Measurements from ENCODE around the gene PLA2G6. TPM values are rescaled to one million over a fixed set of nuclear protein-coding genes. Genes with fewer than 3 reads are reported as not detected.

Gene PLA2G6
- total and polyA plus RNA-seq, 12 donors: 6.9 to 324 (median 72.6) TPM

DNA sequence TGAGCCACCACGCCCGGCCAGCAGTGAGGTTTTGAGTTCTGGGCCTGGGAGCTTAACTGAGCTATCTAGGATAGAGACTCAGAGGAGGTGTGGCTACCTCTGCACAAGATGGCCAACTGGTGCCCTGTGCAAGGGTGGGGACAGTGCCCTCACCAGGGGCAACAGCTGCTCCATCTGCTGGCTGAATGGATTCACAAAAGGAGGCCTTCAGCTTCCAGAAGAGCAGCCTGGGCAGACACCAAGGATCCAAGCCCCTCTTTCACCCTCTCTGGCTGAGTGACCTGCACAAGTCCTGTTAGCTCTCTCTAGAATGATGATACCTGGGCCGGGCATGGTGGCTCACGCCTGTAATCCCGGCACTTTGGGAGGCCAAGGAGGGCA, 37.6 kb downstream of the PLA2G6 start:
- no peaks in the 10 kb centered on the region for H3K27me3 ChIP-seq
- no peaks in the 10 kb centered on the region for H3K36me3 ChIP-seq (replicated peaks in 1 of 2)
- no peaks in the 10 kb centered on the region for H3K4me1 ChIP-seq (replicated peaks in 1 of 2)
- H3K4me3 ChIP-seq: no peak overlapping the region
- WGBS, 4 donors: 94 to 98% (median 96%) methylated on average over 5 of the region's 5 CpGs
- intact Hi-C loops (cut with DNase I): no loop called here
- no peak overlapping the region for H3K27ac ChIP-seq
- no peak for DNase-seq
- TF ChIP-seq CTCF (IDR thresholded peaks at IDR 0.05) (no peak), POLR2A (IDR thresholded peaks at IDR 0.05) (no peak)
- no peaks in the 10 kb centered on the region for H3K9me3 ChIP-seq (replicated peaks in 1 of 3)

GRCh38 chr22:38142606-38143005, 39.0 kb downstream of the PLA2G6 start:
- WGBS, 4 donors: 90 to 100% (median 96%) methylated on average over 4 to 5 of the region's 5 CpGs
- intact Hi-C loops (cut with DNase I): no loop called here
- TF ChIP-seq POLR2A (IDR thresholded peaks at IDR 0.05) (no peak), CTCF (IDR thresholded peaks at IDR 0.05) (no peak)
- no peaks in the 10 kb centered on the region for H3K4me1 ChIP-seq (replicated peaks in 1 of 2)
- H3K27me3 ChIP-seq: no peaks in the 10 kb centered on the region
- H3K4me3 ChIP-seq: no peak overlapping the region
- DNase-seq: peak in 1 of 7 donors; percentile 0
- H3K36me3 ChIP-seq (replicated peaks in 1 of 2): no peaks in the 10 kb centered on the region
- H3K27ac ChIP-seq: no peak overlapping the region
- no peaks in the 10 kb centered on the region for H3K9me3 ChIP-seq (replicated peaks in 1 of 3)

DNA sequence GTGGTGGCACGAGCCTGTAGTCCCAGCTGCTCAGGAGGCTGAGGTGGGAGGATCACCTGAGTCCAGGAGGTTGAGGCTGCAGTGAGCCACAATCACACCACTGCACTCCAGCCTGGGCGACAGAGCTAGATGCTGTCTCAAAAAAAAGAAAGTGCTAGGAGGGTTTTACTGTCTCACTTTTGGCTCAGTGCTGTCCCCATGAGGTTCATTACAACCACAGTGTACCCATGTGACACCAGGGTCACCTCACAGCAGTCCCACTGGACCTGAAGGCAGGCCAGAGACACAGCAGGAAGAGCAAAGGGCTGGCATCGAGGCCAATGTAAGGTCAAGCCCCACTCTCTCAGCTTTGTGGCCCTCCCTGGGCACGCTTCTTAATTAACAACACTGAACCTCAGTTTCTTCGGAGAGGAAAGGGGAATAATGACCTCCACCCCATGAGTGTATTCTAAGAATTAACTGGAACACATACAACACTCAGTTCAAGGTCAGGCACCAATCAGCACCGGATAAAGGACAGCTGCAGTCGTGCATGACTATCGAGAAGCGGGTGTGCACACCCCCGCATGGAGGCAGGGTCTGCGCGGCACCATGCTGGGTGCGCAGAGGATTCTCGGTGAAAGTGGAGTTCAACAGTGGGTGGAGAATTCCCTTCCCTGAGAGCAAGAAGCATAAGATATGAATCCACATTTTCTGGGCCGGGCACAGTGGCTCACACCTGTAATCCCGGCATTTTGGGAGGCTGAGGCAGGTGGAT, 40.2 kb downstream of the PLA2G6 start:
- Histone ChIP-seq H3K4me1 (replicated peaks in 1 of 2) (no peaks in the 10 kb centered on the region), H3K9me3 (replicated peaks in 1 of 3) (no peaks in the 10 kb centered on the region), H3K27me3 (no peaks in the 10 kb centered on the region), H3K27ac (no peak overlapping the region), H3K4me3 (no peak overlapping the region), H3K36me3 (replicated peaks in 1 of 2) (no peaks in the 10 kb centered on the region)
- DNase-seq: peak in 1 of 7 donors; percentile 3
- 82 to 87% (median 85%) methylated on average over 15 to 16 of the region's 16 CpGs for WGBS, 4 donors
- intact Hi-C loops (cut with DNase I): no loop called here
- TF ChIP-seq CTCF (IDR thresholded peaks at IDR 0.05) (no peak), POLR2A (IDR thresholded peaks at IDR 0.05) (no peak)

DNA sequence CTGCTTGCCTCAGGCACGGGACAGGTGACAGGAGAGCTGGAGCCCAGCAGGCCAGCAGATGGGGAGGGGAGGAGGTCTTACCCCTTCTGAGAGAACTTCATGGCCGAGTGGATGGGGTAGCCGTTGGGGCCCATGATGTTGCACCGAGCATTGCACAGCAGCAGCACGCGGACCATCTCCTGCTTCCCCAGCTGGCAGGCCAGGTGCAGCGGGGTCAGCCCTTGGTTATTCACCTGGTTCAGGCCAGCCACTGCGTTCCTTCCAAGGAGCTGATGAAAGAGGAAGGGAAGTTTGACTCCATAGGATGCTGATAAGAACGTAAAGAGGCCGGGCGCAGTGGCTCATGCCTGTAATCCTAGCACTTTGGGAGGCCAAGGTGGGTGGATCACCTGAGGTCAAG, 41.7 kb downstream of the PLA2G6 start:
- no peaks in the 10 kb centered on the region for H3K4me1 ChIP-seq (replicated peaks in 1 of 2)
- no peak overlapping the region for H3K27ac ChIP-seq
- H3K4me3 ChIP-seq: no peak overlapping the region
- DNase-seq: no peak
- intact Hi-C loops (cut with DNase I): no loop called here
- H3K9me3 ChIP-seq (replicated peaks in 1 of 3): no peaks in the 10 kb centered on the region
- no peaks in the 10 kb centered on the region for H3K36me3 ChIP-seq (replicated peaks in 1 of 2)
- TF ChIP-seq POLR2A (IDR thresholded peaks at IDR 0.05): no peak
- TF ChIP-seq CTCF (IDR thresholded peaks at IDR 0.05): no peak
- WGBS, 4 donors: 95 to 97% (median 97%) methylated on average over 11 of the region's 11 CpGs
- H3K27me3 ChIP-seq: no peaks in the 10 kb centered on the region

Data from adrenal gland (tissue), 12 donors.